Measurements from ENCODE around the gene TRAPPC4. TPM values are rescaled to one million over a fixed set of nuclear protein-coding genes. Genes with fewer than 3 reads are reported as not detected.
A peak's percentile ranks its signal among the peaks of the same experiment; 100 is the strongest.
"Not testable (repeated sequence)": the region's sequence is repeated elsewhere in the genome, so short reads cannot be mapped to it uniquely, and the experiment has no call there.

Gene TRAPPC4
- total RNA-seq, 2 donors from 2014 or later, result 72.6 to 73.2 TPM

- Histone ChIP-seq H3K4me3 (no peak overlapping the region), H3K36me3 (no peaks in the 10 kb centered on the region), H3K27me3 (no peaks in the 10 kb centered on the region), H3K9ac (ENCODE audit: low read depth in 2 of 2, low read length in 2 of 2) (no peak overlapping the region), H3K9me3 (no peaks in the 10 kb centered on the region), H3K4me1 (no peaks in the 10 kb centered on the region), H3K27ac (no peak overlapping the region)
- intact Hi-C loops (cut with DNase I), result no loop called here
- TF ChIP-seq CTCF (IDR thresholded peaks at IDR 0.05), result no peak
- DNase-seq, result no peak
These were observed 39.1 kb upstream of the TRAPPC4 start for GRCh38 chr11:118979434-118979833.

GRCh38 chr11:118980191-118980881 lies 38.2 kb upstream of the TRAPPC4 start:
- H3K27me3 ChIP-seq, result no peaks in the 10 kb centered on the region
- no peak overlapping the region for H3K4me3 ChIP-seq
- no peak for TF ChIP-seq CTCF (IDR thresholded peaks at IDR 0.05)
- no peaks in the 10 kb centered on the region for H3K4me1 ChIP-seq
- DNase-seq, result peak; percentile 33
- H3K27ac ChIP-seq, result no peak overlapping the region
- no peaks in the 10 kb centered on the region for H3K36me3 ChIP-seq
- intact Hi-C loops (cut with DNase I), result no loop called here
- peak overlapping the region in 1 of 2 donors; percentile 9 for H3K9ac ChIP-seq (ENCODE audit: low read depth in 2 of 2, low read length in 2 of 2)
- H3K9me3 ChIP-seq, result no peaks in the 10 kb centered on the region

GRCh38 chr11:118984337-118984736 lies 34.2 kb upstream of the TRAPPC4 start:
- H3K9ac ChIP-seq (ENCODE audit: low read depth in 2 of 2, low read length in 2 of 2); DNase-seq; intact Hi-C loops (cut with DNase I); H3K27ac ChIP-seq; H3K4me3 ChIP-seq; H3K27me3 ChIP-seq; H3K9me3 ChIP-seq; H3K4me1 ChIP-seq; H3K36me3 ChIP-seq: not testable (repeated sequence)

GRCh38 chr11:118984825-118985224 lies 33.7 kb upstream of the TRAPPC4 start:
- no peak for DNase-seq
- TF ChIP-seq CTCF (IDR thresholded peaks at IDR 0.05), result no peak
- Histone ChIP-seq H3K4me1 (no peaks in the 10 kb centered on the region), H3K9me3 (no peaks in the 10 kb centered on the region), H3K9ac (ENCODE audit: low read depth in 2 of 2, low read length in 2 of 2) (no peak overlapping the region), H3K36me3 (no peaks in the 10 kb centered on the region), H3K4me3 (no peak overlapping the region), H3K27me3 (no peaks in the 10 kb centered on the region), H3K27ac (no peak overlapping the region)
- intact Hi-C loops (cut with DNase I), result no loop called here

GRCh38 chr11:118988280-118988679 lies 30.3 kb upstream of the TRAPPC4 start:
- intact Hi-C loops (cut with DNase I), result no loop called here
- Histone ChIP-seq H3K27ac (no peak overlapping the region), H3K9me3 (no peaks in the 10 kb centered on the region), H3K27me3 (no peaks in the 10 kb centered on the region), H3K9ac (ENCODE audit: low read depth in 2 of 2, low read length in 2 of 2) (no peak overlapping the region), H3K4me3 (no peak overlapping the region), H3K4me1 (no peaks in the 10 kb centered on the region), H3K36me3 (no peaks in the 10 kb centered on the region)
- no peak for DNase-seq
- TF ChIP-seq CTCF (IDR thresholded peaks at IDR 0.05), result no peak

GRCh38 chr11:118991486-118992038 lies 27.0 kb upstream of the TRAPPC4 start:
- H3K4me3 ChIP-seq; H3K27ac ChIP-seq; H3K27me3 ChIP-seq; DNase-seq; H3K4me1 ChIP-seq; H3K9ac ChIP-seq (ENCODE audit: low read depth in 2 of 2, low read length in 2 of 2); H3K9me3 ChIP-seq; intact Hi-C loops (cut with DNase I); H3K36me3 ChIP-seq: not testable (repeated sequence)
